ENCODE results near the gene SYT15.
"Not testable (repeated sequence)": the region's sequence is repeated elsewhere in the genome, so short reads cannot be mapped to it uniquely, and the experiment has no call there.

The SYT15 gene

GRCh38 chr10:46578474-46579178, at the start of gene SYT15:
Gene SYT15 (plus strand): TSS chr10:46579128. CDS start chr10:46579169, 41 bp downstream.
- H4K20me1 ChIP-seq (ENCODE audit: insufficient read depth, low read length); H3F3A ChIP-seq (ENCODE audit: insufficient read depth, low read length); H3K4me2 ChIP-seq (ENCODE audit: low read depth, low read length); H3K27me3 ChIP-seq (replicated peaks; ENCODE audit: insufficient read depth, low read length); H3K4me1 ChIP-seq (ENCODE audit: low read length); H3K9ac ChIP-seq (ENCODE audit: low read length); H3K36me3 ChIP-seq (replicated peaks; ENCODE audit: insufficient read depth, low read length); H3K79me2 ChIP-seq (ENCODE audit: low read length); H3K27ac ChIP-seq (ENCODE audit: low read length); H3K9me2 ChIP-seq (replicated peaks; ENCODE audit: insufficient read depth, low read length); H2AFZ ChIP-seq (ENCODE audit: low read length); H3K4me3 ChIP-seq (ENCODE audit: low read length); H3K9me3 ChIP-seq (replicated peaks; ENCODE audit: insufficient read depth, low read length); DNase-seq: not testable (repeated sequence)

- H2AFZ ChIP-seq (ENCODE audit: low read length): not testable (repeated sequence)
These were observed 49.2 kb upstream of the SYT15 start for GRCh38 chr10:46529742-46530141.

GRCh38 chr10:46530249-46531186, 48.4 kb upstream of the SYT15 start:
- H3K9ac ChIP-seq (ENCODE audit: low read length): no peak overlapping the region
- no peak overlapping the region for H3K4me3 ChIP-seq (ENCODE audit: low read length)
- no peak for TF ChIP-seq EZH2 (optimal IDR thresholded peaks at IDR 0.05; ENCODE audit: low read depth, low read length)
- TF ChIP-seq EZH2phosphoT487 (IDR thresholded peaks at IDR 0.05; ENCODE audit: low read length): no peak
- TF ChIP-seq CTCF (IDR thresholded peaks at IDR 0.05; ENCODE audit: low read length): no peak
- DNase-seq: no peak
- no peaks in the 10 kb centered on the region for H3K9me3 ChIP-seq (replicated peaks; ENCODE audit: insufficient read depth, low read length)
- H3K27me3 ChIP-seq (replicated peaks; ENCODE audit: insufficient read depth, low read length): no peaks in the 10 kb centered on the region
- H3F3A ChIP-seq (ENCODE audit: insufficient read depth, low read length): no peaks in the 10 kb centered on the region
- H3K9me2 ChIP-seq (replicated peaks; ENCODE audit: insufficient read depth, low read length): no peaks in the 10 kb centered on the region
- no peaks in the 10 kb centered on the region for H4K20me1 ChIP-seq (ENCODE audit: insufficient read depth, low read length)
- no peak overlapping the region for H3K4me2 ChIP-seq (ENCODE audit: low read depth, low read length)
- H2AFZ ChIP-seq (ENCODE audit: low read length): no peak overlapping the region
- H3K36me3 ChIP-seq (replicated peaks; ENCODE audit: insufficient read depth, low read length): no peaks in the 10 kb centered on the region
- no peaks in the 10 kb centered on the region for H3K79me2 ChIP-seq (ENCODE audit: low read length)
- H3K27ac ChIP-seq (ENCODE audit: low read length): no peak overlapping the region
- no peaks in the 10 kb centered on the region for H3K4me1 ChIP-seq (ENCODE audit: low read length)

More at GRCh38 chr10:46529742-46530141, 49.2 kb upstream of the SYT15 start:
- H3K9me2 ChIP-seq (replicated peaks; ENCODE audit: insufficient read depth, low read length); H3K79me2 ChIP-seq (ENCODE audit: low read length); H3K4me3 ChIP-seq (ENCODE audit: low read length); H3K9ac ChIP-seq (ENCODE audit: low read length); H3K4me1 ChIP-seq (ENCODE audit: low read length); H4K20me1 ChIP-seq (ENCODE audit: insufficient read depth, low read length); H3K4me2 ChIP-seq (ENCODE audit: low read depth, low read length); H3K36me3 ChIP-seq (replicated peaks; ENCODE audit: insufficient read depth, low read length); H3K27ac ChIP-seq (ENCODE audit: low read length); H3K9me3 ChIP-seq (replicated peaks; ENCODE audit: insufficient read depth, low read length); DNase-seq; H3F3A ChIP-seq (ENCODE audit: insufficient read depth, low read length); H3K27me3 ChIP-seq (replicated peaks; ENCODE audit: insufficient read depth, low read length): not testable (repeated sequence)

GRCh38 chr10:46532256-46532655, 46.7 kb upstream of the SYT15 start:
- H3F3A ChIP-seq (ENCODE audit: insufficient read depth, low read length); H3K9ac ChIP-seq (ENCODE audit: low read length); H3K36me3 ChIP-seq (replicated peaks; ENCODE audit: insufficient read depth, low read length); H4K20me1 ChIP-seq (ENCODE audit: insufficient read depth, low read length); H3K79me2 ChIP-seq (ENCODE audit: low read length); DNase-seq; H3K9me3 ChIP-seq (replicated peaks; ENCODE audit: insufficient read depth, low read length); H3K27me3 ChIP-seq (replicated peaks; ENCODE audit: insufficient read depth, low read length); H3K9me2 ChIP-seq (replicated peaks; ENCODE audit: insufficient read depth, low read length); H3K4me2 ChIP-seq (ENCODE audit: low read depth, low read length); H3K4me3 ChIP-seq (ENCODE audit: low read length); H3K4me1 ChIP-seq (ENCODE audit: low read length); H3K27ac ChIP-seq (ENCODE audit: low read length); H2AFZ ChIP-seq (ENCODE audit: low read length): not testable (repeated sequence)

Data from MM.1S (cell line).